CD4-positive, alpha-beta T cell treated with Interleukin-4 for 4 hours (primary cell): ENCODE measurements around the gene EPS8L2.

Experiments
- DNase-seq: peaks from one replicate; pipeline ENCODE4 v3.0.0-alpha.2; 2020

Gene EPS8L2

DNA sequence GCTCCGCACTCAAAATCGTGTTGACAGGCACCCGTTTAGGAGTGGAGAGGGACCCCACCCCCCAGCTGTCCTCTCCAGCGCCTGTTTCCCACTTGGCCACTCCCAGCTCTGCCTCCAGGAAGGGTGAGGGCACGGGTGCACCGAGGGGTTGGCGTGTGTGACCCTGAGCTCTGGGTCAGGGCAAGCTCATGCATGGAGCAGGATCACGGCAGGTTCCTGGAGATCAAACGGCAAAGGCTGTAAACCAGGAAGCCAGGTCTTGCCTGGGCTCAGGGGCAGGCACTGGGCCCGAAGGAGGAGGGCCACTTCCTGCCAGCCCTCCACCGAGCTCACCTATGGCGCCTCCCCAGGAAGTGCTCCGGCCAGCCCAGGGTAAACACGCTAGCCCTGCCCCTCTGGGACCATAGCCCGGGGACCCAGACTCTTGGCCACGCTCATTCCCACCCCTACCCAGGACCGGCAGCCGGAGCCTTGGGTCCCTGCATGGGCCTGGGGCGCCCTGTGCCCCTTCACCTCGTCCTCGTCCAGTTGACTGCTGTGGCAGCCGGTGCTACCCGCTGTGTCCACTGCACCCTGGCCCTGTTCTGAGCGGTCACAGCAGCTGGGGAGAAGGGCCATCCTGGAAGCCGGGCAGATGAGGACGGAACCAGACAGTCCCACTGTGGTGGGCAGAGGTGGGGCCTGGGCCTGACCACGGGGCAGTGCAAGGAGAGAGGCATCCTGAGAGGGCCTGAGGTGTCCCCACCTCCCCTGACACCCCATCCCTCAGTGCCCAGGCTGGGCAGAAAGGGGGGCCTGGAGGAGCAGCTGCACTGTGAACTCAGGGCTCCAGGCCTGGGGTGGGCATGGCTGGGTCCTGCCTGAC, 1.0 kb upstream of the EPS8L2 start:
- no peak for DNase-seq

DNA sequence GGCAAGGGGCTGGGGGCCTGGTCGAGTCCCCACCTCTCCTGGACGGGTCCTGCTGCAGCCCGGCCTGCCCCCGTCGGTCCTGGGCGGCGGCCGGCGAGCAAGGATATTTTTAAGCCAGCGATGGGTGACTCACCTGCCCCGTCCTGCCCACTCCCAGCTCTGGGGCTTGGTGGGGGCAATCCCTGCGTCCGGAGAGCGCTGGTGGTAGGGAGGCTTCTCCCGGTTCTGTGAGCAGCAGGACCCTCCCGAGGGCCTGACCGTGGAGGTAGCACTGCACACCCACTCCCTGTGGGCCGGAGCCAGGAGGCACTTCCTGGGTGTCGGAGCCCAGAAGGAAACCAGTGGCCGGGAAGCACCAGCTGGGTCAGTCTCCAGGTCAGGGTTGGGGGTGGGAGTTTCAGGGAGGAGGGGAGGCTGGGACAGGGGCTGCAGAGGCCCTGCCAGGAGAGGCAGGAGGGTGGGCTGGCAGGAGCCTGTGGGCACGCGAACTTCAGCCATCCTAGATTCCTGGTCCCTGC, 467 bp downstream of the EPS8L2 start:
- DNase-seq, result no peak

DNA sequence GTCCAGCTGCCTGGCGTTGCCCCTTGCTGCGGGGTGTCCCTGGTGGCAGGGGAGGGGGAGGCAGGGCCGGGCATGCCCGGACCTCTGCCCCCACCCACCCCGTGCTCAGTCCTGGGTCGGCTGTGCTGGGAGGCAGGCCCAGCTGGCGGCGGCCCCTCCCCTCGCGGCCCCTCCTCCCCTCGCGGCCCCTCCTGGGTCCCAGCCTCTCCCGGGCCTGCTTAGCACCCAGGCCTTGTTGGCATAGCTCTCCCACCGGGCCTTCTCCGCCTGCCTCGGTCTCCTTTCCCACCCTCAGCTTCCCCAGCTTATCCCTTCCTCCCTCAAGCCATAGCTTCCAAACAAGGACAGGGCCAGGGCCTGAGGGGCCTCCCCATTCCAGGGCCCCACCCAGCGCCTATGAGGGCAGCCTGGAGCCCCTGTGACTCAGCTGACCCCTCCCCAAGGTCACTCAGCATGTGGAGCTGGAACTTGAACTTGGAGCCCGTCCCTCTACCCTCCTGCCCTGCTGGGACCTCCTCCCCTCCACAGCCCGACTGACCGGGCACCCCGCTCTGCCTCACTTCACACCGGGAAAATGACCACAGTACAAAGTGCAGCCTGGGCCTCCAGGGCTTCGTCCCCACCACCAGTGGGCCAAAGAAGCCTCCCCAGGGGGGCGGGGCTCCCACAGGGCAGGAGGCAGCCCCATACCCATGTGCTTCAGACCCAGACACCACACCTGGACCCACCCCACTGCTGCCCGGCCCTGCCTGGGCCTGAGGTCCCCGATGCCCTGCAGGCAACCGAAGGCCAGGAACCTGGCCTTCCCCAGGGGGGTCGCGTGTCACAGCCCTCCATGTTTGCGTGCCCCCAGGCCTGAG, 1.2 kb downstream of the EPS8L2 start:
- DNase-seq, result no peak

DNA sequence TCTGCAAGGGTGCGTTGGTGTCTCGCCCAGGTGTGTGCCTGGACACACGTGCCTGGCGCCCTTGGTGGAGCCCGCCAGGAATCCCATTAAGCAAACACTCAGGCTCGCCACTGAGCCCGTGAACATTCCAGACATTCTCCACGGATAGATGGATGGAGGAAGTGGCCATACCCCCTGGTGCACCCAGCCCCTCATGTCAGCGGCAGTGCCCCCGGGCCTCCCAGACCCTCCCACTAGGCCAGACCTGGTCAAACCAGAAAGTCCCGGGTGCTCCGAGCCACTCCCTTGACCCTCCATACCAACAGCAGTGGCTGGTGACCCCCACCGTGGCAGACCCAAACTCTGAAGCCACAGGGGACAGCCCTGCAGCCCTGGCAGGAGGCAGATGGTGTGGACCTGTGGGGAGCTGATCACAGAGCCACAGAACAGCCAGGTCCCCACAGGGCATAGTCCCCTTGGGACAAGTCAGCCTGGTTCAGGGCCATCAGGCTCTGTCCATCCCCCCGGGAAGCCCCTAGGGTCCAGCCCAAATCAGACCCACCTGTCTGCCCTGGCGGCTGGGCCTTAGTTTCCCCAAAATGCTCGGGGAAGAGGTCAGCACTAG, 1.9 kb downstream of the EPS8L2 start:
- DNase-seq, result no peak

DNA sequence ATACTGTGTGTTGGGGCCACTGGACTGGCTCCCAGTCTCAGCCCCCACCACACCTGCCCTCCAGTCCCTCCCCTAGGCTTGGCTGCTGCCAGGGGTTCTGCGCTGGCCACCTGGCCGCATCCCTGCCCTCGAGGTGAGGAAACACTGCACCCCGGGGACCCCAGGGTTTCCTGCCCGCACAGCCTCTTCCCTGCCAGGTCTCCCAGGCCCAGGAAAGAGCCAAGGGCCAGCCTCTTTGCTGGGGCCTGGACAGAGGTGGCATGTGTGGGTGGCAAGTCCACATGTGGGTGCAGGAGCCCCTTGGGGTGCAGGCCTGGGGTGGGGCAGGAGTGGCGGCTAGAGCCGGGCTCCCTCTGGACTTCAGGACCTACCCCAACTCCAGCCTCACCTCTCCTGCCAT, 2.5 kb downstream of the EPS8L2 start:
- DNase-seq, result no peak

DNA sequence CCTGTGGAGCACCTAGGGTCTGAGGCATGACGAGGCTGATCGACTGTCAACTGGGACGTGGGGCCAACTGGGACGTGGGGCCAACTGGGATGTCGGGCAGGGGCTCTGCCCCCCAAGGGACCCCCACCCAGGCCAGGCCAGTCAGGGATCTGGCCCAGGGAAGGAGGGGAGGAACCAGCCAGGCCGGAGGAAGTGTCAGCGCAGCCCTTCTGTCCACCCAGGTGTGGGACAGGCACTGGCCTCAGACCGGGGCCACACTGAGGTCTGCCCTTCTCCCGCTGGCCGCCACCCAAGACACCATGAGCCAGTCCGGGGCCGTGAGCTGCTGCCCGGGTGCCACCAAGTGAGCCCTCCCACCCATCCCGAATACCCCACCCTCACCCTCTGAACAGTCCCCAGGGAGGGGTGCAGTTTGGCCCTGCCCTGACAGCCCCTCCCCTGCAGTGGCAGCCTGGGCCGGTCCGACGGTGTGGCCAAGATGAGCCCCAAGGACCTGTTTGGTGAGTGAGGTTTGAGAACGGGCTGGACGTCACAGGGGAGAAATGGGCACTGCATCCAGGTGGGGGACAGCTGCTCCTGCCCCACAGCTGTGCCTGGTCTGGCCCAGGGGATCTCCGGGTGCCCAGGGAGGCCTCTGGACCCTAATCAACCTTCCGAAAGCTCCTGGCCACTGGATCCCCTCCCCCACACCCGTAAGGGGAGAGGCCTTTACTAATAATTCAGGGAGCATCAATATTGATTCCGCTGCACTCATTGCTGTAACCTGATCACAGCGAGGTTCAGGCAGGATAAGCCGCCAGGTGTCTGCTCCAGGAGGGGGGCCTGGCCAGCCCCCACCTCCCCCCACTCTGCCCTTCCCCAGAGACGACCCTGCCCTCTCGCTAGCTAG, 3.3 kb downstream of the EPS8L2 start:
- DNase-seq, result no peak

DNA sequence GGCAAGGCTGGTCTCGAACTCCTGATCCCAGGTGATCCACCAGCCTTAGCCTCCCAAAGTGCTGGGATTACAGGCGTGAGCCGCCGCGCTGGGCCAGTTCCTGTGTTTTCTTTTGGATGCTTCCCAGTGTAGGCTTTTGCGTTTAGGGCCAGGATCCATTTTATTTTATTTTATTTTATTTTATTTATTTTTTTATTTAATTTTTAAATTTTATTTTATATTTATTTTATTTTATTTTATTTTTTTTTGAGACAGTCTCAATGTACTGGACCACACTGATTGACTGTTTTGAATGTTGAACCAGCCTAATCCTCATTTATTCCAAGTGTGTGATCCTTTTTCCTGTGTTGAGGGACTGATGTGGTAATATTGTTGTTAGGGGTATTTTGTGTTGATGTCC, 8.4 kb downstream of the EPS8L2 start:
- no peak for DNase-seq

DNA sequence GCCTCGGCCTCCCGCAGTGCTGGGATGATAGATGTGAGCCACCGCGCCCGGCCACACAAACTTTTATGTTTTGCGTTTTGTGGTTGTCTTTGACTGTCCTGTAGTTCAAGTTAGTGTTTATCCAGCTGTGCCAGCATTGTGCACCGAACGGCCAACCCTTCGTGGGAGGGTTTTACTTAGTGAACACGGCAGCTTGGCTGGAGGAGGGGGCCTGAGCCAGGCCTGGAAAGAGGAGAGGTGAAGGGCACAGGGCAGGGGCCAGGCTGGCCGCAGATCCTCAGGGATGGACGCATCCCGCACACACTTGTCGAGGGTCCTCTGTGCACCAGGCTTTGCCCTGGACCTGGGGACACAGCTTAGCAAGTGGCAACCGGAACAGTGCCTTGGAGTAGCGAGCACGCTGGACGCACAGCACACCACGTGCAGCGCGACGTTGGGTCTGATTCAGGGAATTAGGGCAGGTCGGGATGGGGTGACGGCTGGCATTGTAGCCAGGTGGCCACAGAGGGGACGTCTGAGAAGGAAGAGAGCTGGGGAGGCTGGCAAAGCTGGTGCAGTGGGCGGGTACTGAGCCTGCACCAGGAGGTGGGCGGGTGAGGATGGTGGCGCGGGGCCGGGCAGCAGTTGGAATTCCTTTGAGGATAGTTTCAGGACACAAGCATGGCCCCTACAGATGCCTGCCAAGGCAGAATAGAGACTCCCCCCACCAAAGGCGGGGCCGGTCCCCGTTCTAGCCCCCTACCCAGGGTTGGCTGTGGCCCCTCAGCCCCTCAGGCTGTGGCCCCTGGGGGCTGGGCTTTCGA, 13.4 kb downstream of the EPS8L2 start:
- DNase-seq, result no peak

DNA sequence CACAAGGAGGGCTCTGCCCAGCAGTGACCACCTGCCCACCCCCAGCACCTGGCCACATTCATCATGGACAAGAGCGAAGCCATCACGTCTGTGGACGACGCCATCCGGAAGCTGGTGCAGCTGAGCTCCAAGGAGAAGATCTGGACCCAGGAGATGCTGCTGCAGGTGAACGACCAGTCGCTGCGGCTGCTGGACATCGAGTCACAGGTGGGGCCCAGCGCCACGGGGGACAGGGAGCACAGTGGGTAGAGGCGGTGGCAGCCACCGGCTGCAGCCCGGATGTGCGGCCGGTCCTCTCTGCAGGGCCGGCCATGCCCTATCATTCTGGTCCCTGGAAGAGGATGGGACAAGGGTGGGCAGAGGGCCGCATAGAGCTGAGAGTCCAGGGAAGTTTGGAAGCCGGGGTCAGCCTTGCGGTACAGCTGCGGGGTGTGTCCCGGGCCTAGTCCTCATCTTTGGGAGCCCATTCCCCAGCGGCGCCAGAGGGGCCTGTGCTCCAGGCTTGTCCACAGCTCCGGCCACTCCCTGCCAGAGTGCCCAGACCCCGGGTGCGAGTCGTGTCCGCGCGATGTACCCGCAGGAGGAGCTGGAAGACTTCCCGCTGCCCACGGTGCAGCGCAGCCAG, 14.1 kb downstream of the EPS8L2 start:
- no peak for DNase-seq

DNA sequence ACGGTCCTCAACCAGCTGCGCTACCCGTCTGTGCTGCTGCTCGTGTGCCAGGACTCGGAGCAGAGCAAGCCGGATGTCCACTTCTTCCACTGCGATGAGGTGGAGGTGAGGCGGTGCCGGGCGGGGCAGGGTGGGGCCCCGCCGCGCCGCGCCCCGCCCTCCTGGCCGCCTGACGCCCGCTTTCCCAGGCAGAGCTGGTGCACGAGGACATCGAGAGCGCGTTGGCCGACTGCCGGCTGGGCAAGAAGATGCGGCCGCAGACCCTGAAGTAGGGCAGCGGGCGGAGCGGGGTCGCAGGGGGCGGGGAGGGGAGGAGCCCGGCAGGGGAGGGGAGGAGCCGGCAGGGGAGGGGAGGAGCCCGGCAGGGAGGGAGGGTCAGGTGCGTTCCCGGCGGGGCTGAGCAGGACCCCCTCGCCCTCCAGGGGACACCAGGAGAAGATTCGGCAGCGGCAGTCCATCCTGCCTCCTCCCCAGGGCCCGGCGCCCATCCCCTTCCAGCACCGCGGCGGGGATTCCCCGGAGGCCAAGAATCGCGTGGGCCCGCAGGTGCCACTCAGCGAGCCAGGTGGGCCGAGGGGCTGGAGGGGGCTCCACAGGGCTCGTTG, 14.7 kb downstream of the EPS8L2 start:
- no peak for DNase-seq

DNA sequence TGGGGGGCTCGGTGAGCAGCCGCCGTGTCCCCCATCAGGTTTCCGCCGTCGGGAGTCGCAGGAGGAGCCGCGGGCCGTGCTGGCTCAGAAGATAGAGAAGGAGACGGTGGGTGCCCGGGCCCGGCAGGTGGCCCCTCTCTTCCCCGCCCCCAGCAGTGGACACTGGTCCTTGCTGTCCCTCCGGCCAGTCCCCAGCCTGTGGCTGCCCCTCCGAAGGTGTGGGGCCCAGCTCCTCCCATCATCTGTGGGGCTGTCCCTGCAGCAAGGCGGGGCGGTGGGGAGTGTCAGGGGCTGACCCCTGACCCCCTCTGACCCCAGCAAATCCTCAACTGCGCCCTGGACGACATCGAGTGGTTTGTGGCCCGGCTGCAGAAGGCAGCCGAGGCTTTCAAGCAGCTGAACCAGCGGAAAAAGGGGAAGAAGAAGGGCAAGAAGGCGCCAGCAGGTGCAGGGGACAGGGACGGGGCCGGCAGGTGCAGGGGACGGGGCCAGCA, 15.3 kb downstream of the EPS8L2 start:
- DNase-seq, result no peak

DNA sequence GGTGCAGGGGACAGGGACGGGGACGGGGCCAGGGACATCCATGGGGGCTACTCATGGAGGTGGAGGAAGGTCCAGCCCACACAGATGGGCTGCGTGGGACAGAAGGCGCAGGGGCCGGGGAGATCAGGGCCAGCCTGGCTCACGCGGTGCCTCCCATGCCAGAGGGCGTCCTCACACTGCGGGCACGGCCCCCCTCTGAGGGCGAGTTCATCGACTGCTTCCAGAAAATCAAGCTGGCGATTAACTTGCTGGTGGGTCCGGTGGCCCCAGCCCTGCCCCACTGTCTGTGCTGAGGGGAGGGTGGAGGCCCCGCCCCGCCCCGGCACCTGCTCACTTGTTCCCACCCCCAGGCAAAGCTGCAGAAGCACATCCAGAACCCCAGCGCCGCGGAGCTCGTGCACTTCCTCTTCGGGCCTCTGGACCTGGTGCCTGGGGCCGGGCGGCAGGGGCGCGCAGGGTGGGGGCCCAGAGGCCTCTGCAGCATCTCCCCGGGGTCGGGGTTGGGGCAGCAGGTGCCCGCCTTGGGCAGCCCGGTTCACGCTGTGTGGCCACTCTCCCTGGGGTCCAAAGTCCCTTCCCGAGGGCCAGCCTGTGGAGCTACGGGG, 15.8 kb downstream of the EPS8L2 start:
- peak; percentile 40 for DNase-seq

DNA sequence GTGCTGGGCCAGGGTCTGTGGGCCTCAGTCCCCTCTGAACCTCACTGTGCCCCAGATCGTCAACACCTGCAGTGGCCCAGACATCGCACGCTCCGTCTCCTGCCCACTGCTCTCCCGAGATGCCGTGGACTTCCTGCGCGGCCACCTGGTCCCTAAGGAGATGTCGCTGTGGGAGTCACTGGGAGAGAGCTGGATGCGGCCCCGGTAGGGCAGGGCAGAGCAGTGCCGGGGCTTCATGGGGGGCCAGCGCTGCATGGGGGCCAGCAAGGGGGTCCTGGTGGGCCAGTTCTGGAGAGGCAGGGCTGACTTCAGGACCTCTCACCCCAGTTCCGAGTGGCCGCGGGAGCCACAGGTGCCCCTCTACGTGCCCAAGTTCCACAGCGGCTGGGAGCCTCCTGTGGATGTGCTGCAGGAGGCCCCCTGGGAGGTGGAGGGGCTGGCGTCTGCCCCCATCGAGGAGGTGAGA, 16.3 kb downstream of the EPS8L2 start:
- no peak for DNase-seq

DNA sequence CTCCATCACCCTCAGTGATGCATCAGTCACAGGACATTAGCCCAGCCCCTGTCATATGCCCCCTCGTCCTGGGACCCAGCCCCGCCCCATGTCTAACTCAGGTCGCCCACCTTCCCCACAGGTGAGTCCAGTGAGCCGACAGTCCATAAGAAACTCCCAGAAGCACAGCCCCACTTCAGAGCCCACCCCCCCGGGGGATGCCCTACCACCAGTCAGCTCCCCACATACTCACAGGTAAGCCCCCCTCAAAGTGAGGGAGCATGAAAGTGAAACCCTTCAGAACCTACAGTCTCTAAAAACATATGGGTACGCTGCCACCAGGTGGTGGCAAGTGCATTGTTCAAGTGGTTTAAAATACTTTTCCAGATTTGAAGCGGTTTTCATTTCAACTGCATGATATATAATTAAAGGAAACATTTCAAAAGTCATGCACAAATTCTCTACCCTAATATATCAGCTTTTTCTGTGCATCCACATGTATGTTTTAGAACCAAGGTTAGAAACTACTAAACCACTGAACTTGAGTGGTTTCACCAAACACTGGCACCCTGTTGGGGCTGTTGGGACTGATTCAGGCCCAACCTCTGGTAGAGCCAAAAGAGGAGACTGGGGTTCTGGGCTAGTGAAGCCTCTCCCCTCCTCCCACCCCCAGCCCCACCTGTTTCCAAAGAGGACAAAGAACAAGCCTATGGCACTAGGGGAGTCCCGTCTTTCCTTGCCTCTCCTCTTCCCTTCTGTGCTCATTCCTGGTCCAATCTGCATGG, 17.3 kb downstream of the EPS8L2 start:
- DNase-seq, result peak; percentile 78

DNA sequence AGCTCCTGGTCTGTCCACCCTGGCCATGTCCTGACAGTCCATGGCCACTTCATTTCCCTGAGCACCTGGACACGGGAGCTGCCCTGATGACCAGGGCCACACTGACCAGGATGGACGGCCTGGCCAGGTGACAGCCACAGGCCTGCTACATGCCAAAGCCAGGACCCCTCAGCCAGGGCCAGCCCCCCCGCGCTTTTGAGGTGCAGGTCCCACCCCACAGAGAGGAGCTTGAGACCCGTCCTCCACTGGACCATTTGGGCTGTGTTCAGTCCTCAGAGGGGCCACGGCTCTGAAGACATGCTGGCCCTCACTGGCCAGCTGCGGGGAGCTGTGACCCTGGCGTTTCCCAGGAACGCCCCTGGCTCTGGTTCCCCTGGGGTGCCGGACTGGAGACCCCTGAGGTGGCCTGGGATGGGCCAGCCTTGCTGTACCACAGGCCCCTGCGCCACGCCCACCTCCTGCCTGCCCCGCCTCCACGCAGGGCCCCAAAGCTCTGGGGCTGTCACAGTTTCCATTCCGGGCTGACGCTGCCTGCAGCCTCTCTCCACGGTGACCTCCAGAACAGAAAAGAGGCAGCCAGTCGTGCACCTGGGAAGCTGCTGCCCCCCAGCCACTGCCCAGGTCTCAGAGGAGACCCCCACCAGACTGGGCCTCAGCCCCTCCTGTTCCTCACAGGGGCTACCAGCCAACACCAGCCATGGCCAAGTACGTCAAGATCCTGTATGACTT, 18.2 kb downstream of the EPS8L2 start:
- no peak for DNase-seq

DNA sequence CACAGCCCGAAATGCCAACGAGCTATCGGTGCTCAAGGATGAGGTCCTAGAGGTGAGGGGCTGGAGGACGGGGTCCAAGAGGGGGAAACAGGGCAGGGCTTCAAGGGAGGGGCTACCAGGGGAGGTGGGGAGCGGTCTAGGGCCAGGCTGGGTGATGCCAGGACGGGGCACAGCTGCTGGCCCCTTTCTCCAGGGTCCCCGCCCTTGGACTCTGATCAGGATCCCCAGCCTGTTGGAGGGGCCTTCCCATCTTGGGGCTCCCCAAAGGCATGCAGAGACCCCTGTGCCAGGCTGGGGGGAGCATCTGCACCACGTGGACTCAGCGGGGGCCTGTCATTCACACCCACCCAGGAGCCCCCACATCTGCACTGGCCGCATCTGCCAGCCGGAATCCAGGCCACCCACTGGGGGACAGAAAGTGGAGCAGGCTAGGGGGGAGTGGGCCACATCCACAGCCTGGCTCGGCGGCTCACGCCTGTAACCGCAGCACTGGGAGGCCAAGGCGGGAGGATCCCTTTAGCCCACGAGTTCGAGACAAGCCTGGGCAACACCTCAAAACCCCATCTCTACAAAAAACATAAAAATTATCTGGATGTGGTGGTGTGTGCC, 18.9 kb downstream of the EPS8L2 start:
- no peak for DNase-seq

DNA sequence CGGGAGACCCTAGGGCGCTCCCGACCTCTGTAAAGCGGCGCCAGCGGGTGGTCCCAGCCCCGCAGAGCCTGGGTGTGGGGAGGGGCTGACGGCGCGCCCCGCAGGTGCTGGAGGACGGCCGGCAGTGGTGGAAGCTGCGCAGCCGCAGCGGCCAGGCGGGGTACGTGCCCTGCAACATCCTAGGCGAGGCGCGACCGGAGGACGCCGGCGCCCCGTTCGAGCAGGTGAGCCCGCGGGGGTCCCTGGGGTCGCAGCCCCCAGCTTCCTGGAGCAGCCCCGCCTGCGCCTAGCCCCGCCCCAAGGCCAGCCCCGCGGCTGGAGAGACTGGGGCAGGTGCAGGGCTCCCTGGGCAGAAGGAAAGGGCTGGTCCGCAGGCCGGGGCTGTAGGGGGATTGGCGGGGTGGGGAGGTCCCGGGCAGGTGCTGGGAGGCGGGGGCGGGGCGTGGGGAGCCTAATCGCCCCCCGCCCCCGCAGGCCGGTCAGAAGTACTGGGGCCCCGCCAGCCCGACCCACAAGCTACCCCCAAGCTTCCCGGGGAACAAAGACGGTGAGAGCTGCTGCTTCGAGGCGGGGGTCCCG, 19.7 kb downstream of the EPS8L2 start:
- no peak for DNase-seq
